Caco-2 (cell line): Measurements from ENCODE around the gene FOSL2. TPM values are rescaled to one million over a fixed set of nuclear protein-coding genes. Genes with fewer than 3 reads are reported as not detected.

ENCODE experiments used
- BruUV-seq: library from RNA; stranded (reverse); fragments of 400-500 nt; replicated peaks from 2 replicates; lab custom pipeline; 2021; lab: Mats Ljungman, UMichigan
- CTCF ChIA-PET: fragments of 300-600 bp; sonication (Branson Sonifier 250); formaldehyde crosslinking; loops from one replicate; lab custom pipeline; 2022; ENCODE audit warnings: antibody characterized with exemption; lab: Charles Lee
- POLR2A ChIA-PET: fragments of 300-600 bp; sonication (Branson Sonifier 250); formaldehyde crosslinking; loops from one replicate; lab custom pipeline; 2022; ENCODE audit warnings: antibody characterized with exemption; lab: Charles Lee
- DNase-seq, 2 experiments: peaks; one replicate each; pipeline versions ENCODE4 v3.0.0 to v3.0.0-alpha.2; 2020 to 2022
- H3K27me3 ChIP-seq: replicated peaks from 2 replicates; pipeline ENCODE4 v1.6.0; 2011; ENCODE audit warnings: low read length; ENCODE audit not compliant: control insufficient read depth, insufficient read depth
- H3K36me3 ChIP-seq: 2 replicates; pipeline ENCODE4 v1.5.1; 2011; ENCODE audit warnings: low read length; ENCODE audit not compliant: control insufficient read depth, insufficient read depth
- H3K4me1 ChIP-seq: fragments of 250-450 bp; sonication (Bioruptor Pico); 2 replicates; pipeline ENCODE4 v1.5.1; 2020; ENCODE audit warnings: mild to moderate bottlenecking
- H3K4me3 ChIP-seq: 2 replicates; pipeline ENCODE4 v1.5.1; 2011; ENCODE audit warnings: low read depth, mild to moderate bottlenecking, control low read depth, low read length
- H3K9me3 ChIP-seq: fragments of 250-450 bp; sonication (Bioruptor Pico); 2 replicates; pipeline ENCODE4 v1.5.1; 2020; ENCODE audit warnings: mild to moderate bottlenecking, moderate library complexity
- H3K27ac Mint-ChIP-seq: one replicate; pipeline ENCODE4 v1.8.0; 2022; ENCODE audit warnings: mixed read lengths; ENCODE audit not compliant: unreplicated experiment
- H3K27me3 Mint-ChIP-seq: one replicate; pipeline ENCODE4 v1.8.0; 2022; ENCODE audit warnings: mixed read lengths; ENCODE audit not compliant: insufficient read depth, unreplicated experiment
- H3K36me3 Mint-ChIP-seq: one replicate; pipeline ENCODE4 v1.8.0; 2022; ENCODE audit warnings: mild to moderate bottlenecking, mixed read lengths; ENCODE audit not compliant: insufficient read depth, unreplicated experiment
- H3K4me1 Mint-ChIP-seq: one replicate; pipeline ENCODE4 v1.8.0; 2022; ENCODE audit warnings: low read depth, mixed read lengths; ENCODE audit not compliant: unreplicated experiment
- H3K4me3 Mint-ChIP-seq: one replicate; pipeline ENCODE4 v1.8.0; 2022; ENCODE audit warnings: mild to moderate bottlenecking, moderate library complexity, mixed read lengths; ENCODE audit not compliant: unreplicated experiment
- H3K9me3 Mint-ChIP-seq: one replicate; pipeline ENCODE4 v1.8.0; 2022; ENCODE audit warnings: mixed read lengths; ENCODE audit not compliant: unreplicated experiment
- intact Hi-C: fragments of 100-400 bp; cut with micrococcal nuclease; formaldehyde crosslinking; loops from one replicate; pipeline ENCODE4 v1.10.0; 2022; ENCODE audit not compliant: unreplicated experiment
- total RNA-seq: library from RNA; stranded (reverse); gene quantifications from 2 replicates; pipeline ENCODE4 v1.2.3, GENCODE V29; 2022
- TF ChIP-seq, protein P1 (sequence below), 2 experiments: fragments of 200-600 bp in 1 of 2; IDR thresholded peaks; 1 replicate in 1 of 2; 2 replicates in 1 of 2; pipeline versions ENCODE4 v1.5.1 to v1.8.0; 2011 to 2022; ENCODE audit warnings: antibody characterized with exemption in 1 of 2, control low read depth in 1 of 2, inconsistent platforms in 1 of 2, low read depth in 1 of 2, low read length in 1 of 2, mild to moderate bottlenecking in 1 of 2, moderate library complexity in 1 of 2; ENCODE audit not compliant: insufficient read depth in 1 of 2, severe bottlenecking in 1 of 2, unreplicated experiment in 1 of 2

Gene FOSL2
- total RNA-seq, 1 experiment from 2014 or later, result 64.6 TPM

DNA sequence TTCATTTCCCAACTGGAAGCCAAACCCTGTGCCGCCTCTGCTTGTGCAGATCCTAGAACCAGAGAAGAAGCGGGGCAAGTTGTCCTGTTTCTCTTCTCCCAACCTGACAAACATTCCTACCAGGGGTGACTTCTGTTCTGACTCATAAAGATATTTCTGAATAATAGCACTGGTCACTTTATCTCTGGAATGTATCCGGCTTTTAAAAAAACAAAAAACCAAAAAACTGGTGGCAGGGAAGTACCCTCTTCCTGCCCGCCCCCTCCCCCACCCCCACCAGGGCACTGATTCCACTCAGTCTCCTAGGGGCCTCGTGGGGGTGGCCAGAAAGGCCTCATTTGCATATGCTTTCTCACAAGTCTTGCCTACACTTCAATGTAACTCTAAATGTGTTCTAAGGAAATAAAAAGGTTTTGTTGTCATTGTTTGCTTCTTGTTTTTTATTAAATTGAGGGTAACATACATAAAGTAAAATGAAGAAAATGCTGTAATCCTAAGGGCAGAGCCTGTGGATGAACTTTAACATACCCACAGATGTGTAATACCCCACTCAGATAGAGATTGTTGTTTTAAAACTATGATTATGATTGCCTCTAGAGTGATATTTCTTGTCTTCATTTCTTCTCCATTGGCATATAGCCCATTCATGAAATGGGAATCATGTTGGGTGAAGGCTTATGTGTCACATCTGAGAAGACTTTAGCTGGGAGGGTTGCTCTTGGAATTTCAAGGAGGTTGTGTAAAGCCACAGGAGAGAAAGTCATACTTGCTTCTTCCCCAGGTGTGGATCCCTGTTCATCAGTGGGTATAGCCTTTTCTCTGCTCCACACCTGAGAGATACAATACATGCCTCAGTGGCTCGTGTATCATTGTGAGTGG lies 5.3 kb upstream of the FOSL2 start:
- Histone ChIP-seq H3K9me3 (no peaks in the 10 kb centered on the region), H3K4me3 (no peak overlapping the region), H3K4me1 (peaks cover 35% of the 10 kb centered on the region), H3K36me3 (no peaks in the 10 kb centered on the region; the same call in 1 of the 2 replicates), H3K27me3 (no peaks in the 10 kb centered on the region)
- Mint-ChIP-seq H3K4me1 (peaks cover 27% of the 10 kb centered on the region), H3K27me3 (no peaks in the 10 kb centered on the region), H3K36me3 (peaks cover 19% of the 10 kb centered on the region), H3K4me3 (no peak overlapping the region), H3K9me3 (no peaks in the 10 kb centered on the region), H3K27ac (no peak overlapping the region)
- intact Hi-C loops, result no loop called here
- ChIA-PET POLR2A (no interaction called here), CTCF (interaction anchor here (0.8 kb wide), 1 partner anchor 148 kb away, joined by 3 read pairs; no protein-coding TSS in a partner anchor)
- DNase-seq, result no peak
- TF ChIP-seq, protein P1, sequence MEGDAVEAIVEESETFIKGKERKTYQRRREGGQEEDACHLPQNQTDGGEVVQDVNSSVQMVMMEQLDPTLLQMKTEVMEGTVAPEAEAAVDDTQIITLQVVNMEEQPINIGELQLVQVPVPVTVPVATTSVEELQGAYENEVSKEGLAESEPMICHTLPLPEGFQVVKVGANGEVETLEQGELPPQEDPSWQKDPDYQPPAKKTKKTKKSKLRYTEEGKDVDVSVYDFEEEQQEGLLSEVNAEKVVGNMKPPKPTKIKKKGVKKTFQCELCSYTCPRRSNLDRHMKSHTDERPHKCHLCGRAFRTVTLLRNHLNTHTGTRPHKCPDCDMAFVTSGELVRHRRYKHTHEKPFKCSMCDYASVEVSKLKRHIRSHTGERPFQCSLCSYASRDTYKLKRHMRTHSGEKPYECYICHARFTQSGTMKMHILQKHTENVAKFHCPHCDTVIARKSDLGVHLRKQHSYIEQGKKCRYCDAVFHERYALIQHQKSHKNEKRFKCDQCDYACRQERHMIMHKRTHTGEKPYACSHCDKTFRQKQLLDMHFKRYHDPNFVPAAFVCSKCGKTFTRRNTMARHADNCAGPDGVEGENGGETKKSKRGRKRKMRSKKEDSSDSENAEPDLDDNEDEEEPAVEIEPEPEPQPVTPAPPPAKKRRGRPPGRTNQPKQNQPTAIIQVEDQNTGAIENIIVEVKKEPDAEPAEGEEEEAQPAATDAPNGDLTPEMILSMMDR (IDR thresholded peaks at IDR 0.05; ENCODE audit: insufficient read depth in 1 of 2, low read depth in 1 of 2, low read length in 1 of 2, severe bottlenecking in 1 of 2, unreplicated experiment in 1 of 2), result no peak
- BruUV-seq, result no TSS peak

DNA sequence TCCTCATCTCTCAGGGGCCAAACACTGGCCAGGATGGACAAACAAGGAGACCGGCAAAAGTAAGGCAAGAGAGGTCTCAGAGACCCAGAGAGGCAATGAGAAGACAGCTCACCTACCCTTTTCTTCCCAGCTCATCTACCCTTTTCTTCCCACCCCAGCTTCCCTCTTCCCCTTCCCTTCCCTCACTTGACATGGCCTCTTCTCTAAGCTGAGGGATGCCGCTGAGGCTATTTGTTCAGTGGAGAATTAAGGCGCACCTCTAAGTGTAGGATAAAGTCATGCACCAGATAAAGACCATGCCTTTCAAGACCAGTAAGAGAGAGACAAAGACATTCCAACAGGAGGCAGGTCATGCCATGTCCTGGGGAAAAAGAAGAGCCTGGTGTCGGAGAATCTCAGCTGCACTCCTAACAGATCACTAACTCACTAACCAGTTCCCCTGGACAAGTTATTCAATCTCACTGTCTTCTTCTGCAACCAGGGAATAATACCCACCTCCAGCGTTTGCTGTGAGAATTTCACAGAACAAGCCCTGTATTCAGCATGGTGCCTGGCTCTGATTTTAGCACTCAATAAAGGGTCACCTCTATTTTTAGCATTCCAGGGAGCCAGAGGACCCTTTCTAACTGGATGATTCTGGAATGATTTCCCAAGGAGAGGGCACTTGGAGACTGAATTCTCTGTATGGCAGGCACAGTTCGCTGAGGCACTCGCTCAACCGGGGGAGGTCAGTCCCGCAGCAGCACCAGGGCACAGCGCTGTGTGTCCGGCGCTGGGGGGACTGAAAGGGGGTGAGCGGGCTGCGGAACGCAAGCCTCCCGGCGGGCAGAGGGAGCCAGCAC lies 3.0 kb upstream of the FOSL2 start:
- TSS peak; percentile 10 for BruUV-seq
- Mint-ChIP-seq H3K9me3 (no peaks in the 10 kb centered on the region), H3K4me1 (peaks cover 14% of the 10 kb centered on the region), H3K36me3 (peaks cover 25% of the 10 kb centered on the region), H3K27ac (peak overlapping the region; percentile 89), H3K4me3 (no peak overlapping the region), H3K27me3 (no peaks in the 10 kb centered on the region)
- intact Hi-C loops, result loop anchor here (1.0 to 10.0 kb wide), 8 partner anchors 23 to 622 kb away; partner anchors contain the start of genes BABAM2, PPP1CB and RBKS
- H3K4me3 ChIP-seq, result peak overlapping the region; percentile 69
- H3K4me1 ChIP-seq, result peaks cover 25% of the 10 kb centered on the region
- peak in 1 of 2 experiments; percentile 37 for DNase-seq
- H3K36me3 ChIP-seq, result no peaks in the 10 kb centered on the region; the same call in 1 of the 2 replicates
- CTCF ChIA-PET, result interaction anchor here (0.6 kb wide), 1 partner anchor 514 kb away, joined by 4 read pairs; no protein-coding TSS in a partner anchor
- TF ChIP-seq, protein P1 (IDR thresholded peaks at IDR 0.05; ENCODE audit: insufficient read depth in 1 of 2, low read depth in 1 of 2, low read length in 1 of 2, severe bottlenecking in 1 of 2, unreplicated experiment in 1 of 2), result peak in 1 of 2 experiments; percentile 22
- no peaks in the 10 kb centered on the region for H3K27me3 ChIP-seq
- no peaks in the 10 kb centered on the region for H3K9me3 ChIP-seq
- POLR2A ChIA-PET, result interaction anchor here (0.5 to 2.3 kb wide), 7 partner anchors 8 to 637 kb away, joined by 3 to 18 read pairs (median 4); no protein-coding TSS in a partner anchor
